ENCODE results near the gene KRT12. TPM values are rescaled to one million over a fixed set of nuclear protein-coding genes. Genes with fewer than 3 reads are reported as not detected.

The KRT12 gene
- total and polyA plus RNA-seq, 9 donors, result not detected

DNA sequence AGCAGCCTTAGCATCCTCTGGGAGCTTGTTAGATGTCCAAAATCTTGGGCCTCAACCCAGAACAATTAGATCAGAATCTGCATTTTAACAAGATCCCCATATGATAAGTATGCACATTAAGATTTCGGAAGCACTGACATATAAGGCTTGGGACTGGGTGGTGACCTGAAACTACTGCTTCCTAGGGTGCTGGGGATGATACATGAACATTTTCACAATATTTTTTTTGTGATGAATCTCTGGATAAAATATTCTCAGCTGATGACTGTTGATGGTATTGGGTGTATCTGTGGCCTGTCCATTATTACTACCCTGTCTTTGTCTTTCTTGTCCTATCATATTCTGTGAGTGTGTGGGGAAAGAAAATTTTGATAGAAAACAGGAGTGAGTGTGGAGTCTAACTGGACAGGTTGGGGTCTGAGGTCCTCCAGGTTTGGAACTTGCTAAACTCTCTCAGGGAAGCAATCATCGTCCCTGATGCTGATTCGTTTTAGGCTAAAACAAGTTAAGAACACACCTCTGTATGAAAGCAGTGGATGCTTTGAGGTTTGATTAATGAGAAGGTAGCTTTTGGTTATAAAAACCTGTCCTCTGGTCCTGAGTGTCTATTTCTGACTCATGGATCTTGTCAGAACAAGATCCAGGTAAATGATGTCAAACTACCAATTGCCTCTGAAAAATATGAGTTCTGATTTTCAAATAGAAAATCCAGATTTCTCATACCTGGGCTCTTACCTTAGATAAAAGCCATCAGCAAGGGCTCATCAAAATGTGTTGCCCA, 47.2 kb upstream of the KRT12 start:
- no peak for DNase-seq
- H3K4me3 ChIP-seq, result no peak overlapping the region
- 76 to 95% (median 93%) methylated on average over 3 of the region's 3 CpGs for WGBS, 3 donors
- intact Hi-C loops (cut with DNase I), result loop anchor here in 2 of 4 donors (5.0 to 10.0 kb wide), 2 partner anchors 631 to 638 kb away; no protein-coding TSS in a partner anchor
- H3K36me3 ChIP-seq, result no peaks in the 10 kb centered on the region
- TF ChIP-seq CTCF (IDR thresholded peaks at IDR 0.05) (no peak), POLR2A (IDR thresholded peaks at IDR 0.05) (no peak), EP300 (IDR thresholded peaks at IDR 0.05) (no peak)
- H3K4me1 ChIP-seq (ENCODE audit: insufficient read depth), result no peaks in the 10 kb centered on the region
- no peaks in the 10 kb centered on the region for H3K9me3 ChIP-seq
- no peak overlapping the region for H3K27ac ChIP-seq
- H3K27me3 ChIP-seq, result no peaks in the 10 kb centered on the region

- H3K4me1 ChIP-seq (ENCODE audit: insufficient read depth), result no peaks in the 10 kb centered on the region
- H3K27ac ChIP-seq, result no peak overlapping the region
- no peak for DNase-seq
- WGBS, 3 donors, result 93 to 95% (median 95%) methylated on average over 13 of the region's 13 CpGs
- no peaks in the 10 kb centered on the region for H3K27me3 ChIP-seq
- no peak for TF ChIP-seq EP300 (IDR thresholded peaks at IDR 0.05)
- no peak for TF ChIP-seq POLR2A (IDR thresholded peaks at IDR 0.05)
- TF ChIP-seq CTCF (IDR thresholded peaks at IDR 0.05), result no peak
- H3K4me3 ChIP-seq, result no peak overlapping the region
- no peaks in the 10 kb centered on the region for H3K36me3 ChIP-seq
- intact Hi-C loops (cut with DNase I), result loop anchor here in 2 of 4 donors (5.0 to 10.0 kb wide), 2 partner anchors 632 to 640 kb away; no protein-coding TSS in a partner anchor
- no peaks in the 10 kb centered on the region for H3K9me3 ChIP-seq
Observed at GRCh38 chr17:40912486-40913210, 45.6 kb upstream of the KRT12 start.

GRCh38 chr17:40910441-40910841, 43.4 kb upstream of the KRT12 start:
- Histone ChIP-seq H3K9me3 (no peaks in the 10 kb centered on the region), H3K4me3 (no peak overlapping the region), H3K27me3 (no peaks in the 10 kb centered on the region), H3K27ac (no peak overlapping the region), H3K36me3 (no peaks in the 10 kb centered on the region), H3K4me1 (ENCODE audit: insufficient read depth) (no peaks in the 10 kb centered on the region)
- intact Hi-C loops (cut with DNase I), result loop anchor here in 2 of 4 donors (5.0 to 10.0 kb wide), 2 partner anchors 634 to 642 kb away; no protein-coding TSS in a partner anchor
- TF ChIP-seq POLR2A (IDR thresholded peaks at IDR 0.05) (no peak), EP300 (IDR thresholded peaks at IDR 0.05) (no peak), CTCF (IDR thresholded peaks at IDR 0.05) (no peak)
- no peak for DNase-seq
- WGBS, 3 donors, result 55 to 63% (median 58%) methylated on average over 3 of the region's 3 CpGs

DNA sequence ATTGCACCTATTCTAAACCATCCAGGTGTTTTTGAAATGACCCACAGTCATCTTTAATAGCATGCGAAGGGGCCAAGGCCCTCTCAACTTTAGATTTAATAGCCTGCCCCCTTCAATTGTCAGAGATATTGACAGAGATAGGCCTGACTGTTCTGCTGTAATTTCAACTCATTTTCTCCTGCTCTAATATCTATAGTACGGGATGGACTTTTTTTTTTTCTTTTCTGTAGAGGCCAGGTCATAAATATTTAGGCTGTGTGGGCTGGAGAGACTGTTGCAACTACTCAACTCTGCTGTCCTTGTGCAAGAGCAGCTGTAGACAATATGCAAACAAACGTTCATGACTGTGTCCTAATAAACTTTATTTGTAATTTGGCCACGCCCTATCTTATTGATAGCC, 42.7 kb upstream of the KRT12 start:
- DNase-seq, result no peak
- Histone ChIP-seq H3K9me3 (no peaks in the 10 kb centered on the region), H3K27me3 (no peaks in the 10 kb centered on the region), H3K4me3 (no peak overlapping the region), H3K36me3 (no peaks in the 10 kb centered on the region), H3K4me1 (ENCODE audit: insufficient read depth) (no peaks in the 10 kb centered on the region), H3K27ac (no peak overlapping the region)
- intact Hi-C loops (cut with DNase I), result loop anchor here (5.0 to 10.0 kb wide), 8 partner anchors 485 to 753 kb away; partner anchors contain the start of gene KRT31 (in 1 of the 4)
- TF ChIP-seq EP300 (IDR thresholded peaks at IDR 0.05) (no peak), POLR2A (IDR thresholded peaks at IDR 0.05) (no peak), CTCF (IDR thresholded peaks at IDR 0.05) (no peak)
- WGBS, 3 donors, result 22 to 31% (median 26%) methylated on average over 4 of the region's 4 CpGs

All from ovary (tissue), 9 donors.